Gastrocnemius medialis (tissue), 4 donors: Measurements from ENCODE around the gene EREG. TPM values are rescaled to one million over a fixed set of nuclear protein-coding genes. Genes with fewer than 3 reads are reported as not detected.

Experiments
- ATAC-seq, 2 donors: fragments of 150-250 bp; one replicate each; pipeline ENCODE4 v1.9.1; 2016
- DNase-seq, 2 donors: peaks; one replicate each; pipeline ENCODE4 v3.0.0-alpha.2; 2019
- H3K27ac ChIP-seq, 4 donors: fragments of 200-600 bp; sonication (generic); 1 replicate in 1 of 4; 2 replicates in 3 of 4; pipeline ENCODE4 v1.5.1; 2016 to 2018; ENCODE audit warnings: mild to moderate bottlenecking in 2 of 4, moderate library complexity in 1 of 4
- H3K27me3 ChIP-seq, 3 donors: fragments of 200-600 bp; sonication (generic) in 2 of 3; 1 replicate in 1 of 3; 2 replicates in 2 of 3; pipeline versions ENCODE4 v1.5.1 to v1.6.0; 2016 to 2019; ENCODE audit warnings: mild to moderate bottlenecking in 1 of 3, moderate library complexity in 1 of 3
- H3K36me3 ChIP-seq, 2 donors: fragments of 200-600 bp; sonication (generic) in 1 of 2; one replicate each; pipeline ENCODE4 v1.5.1; 2017 to 2018
- H3K4me1 ChIP-seq, 2 donors: fragments of 200-600 bp; sonication (generic) in 1 of 2; one replicate each; pipeline ENCODE4 v1.5.1; 2016 to 2017; ENCODE audit warnings: mild to moderate bottlenecking in 2 of 2
- H3K4me3 ChIP-seq, 4 donors: fragments of 200-600 bp; sonication (generic) in 3 of 4; 1 replicate in 1 of 4; 2 replicates in 3 of 4; pipeline ENCODE4 v1.5.1; 2016 to 2019; ENCODE audit warnings: mild to moderate bottlenecking in 2 of 4
- H3K9me3 ChIP-seq, 3 donors: fragments of 200-600 bp; sonication (generic) in 2 of 3; 1 replicate in 1 of 3; 2 replicates in 2 of 3; pipeline ENCODE4 v1.5.1; 2016 to 2019
- POLR2A ChIP-seq, 2 donors: fragments of 450-650 bp; IDR thresholded peaks; one replicate each; pipeline ENCODE4 v1.6.1; 2017; ENCODE audit warnings: antibody characterized with exemption in 2 of 2, mild to moderate bottlenecking in 2 of 2, moderate library complexity in 2 of 2
- in situ Hi-C, 4 donors: fragments of 200-750 bp; cut with MboI; loops; one replicate each; pipeline versions ENCODE4 v1.15.0 to v1.8.0; 2017; ENCODE audit warnings: low sequenced_read_pairs in 4 of 4
- intact Hi-C: fragments of 100-400 bp; cut with DNase I; formaldehyde crosslinking; loops from one replicate; pipeline ENCODE4 v1.15.1; 2023; ENCODE audit warnings: low total_unique reads
- total RNA-seq, 4 donors: library from RNA; depleted of rRNA; stranded (reverse); fragments of >200 nt; gene quantifications; one replicate each; pipeline versions ENCODE4 v1.1.0 to v1.2.3, GENCODE V29; 2016
- TF ChIP-seq, protein P1 (sequence below), 5 experiments: fragments of 450-650 bp in 3 of 5; fragments of 200-600 bp in 2 of 5; sonication (generic) in 2 of 5; IDR thresholded peaks in 4 of 5; conservative IDR thresholded peaks in 1 of 5; 1 replicate in 4 of 5; 2 replicates in 1 of 5; pipeline ENCODE4 v1.5.1; 2016 to 2019; ENCODE audit warnings: antibody characterized with exemption in 5 of 5, mild to moderate bottlenecking in 3 of 5, moderate library complexity in 3 of 5

Gene EREG
- total RNA-seq, 4 donors from 2014 or later, result 0.07 to 0.84 TPM; not detected in 2

DNA sequence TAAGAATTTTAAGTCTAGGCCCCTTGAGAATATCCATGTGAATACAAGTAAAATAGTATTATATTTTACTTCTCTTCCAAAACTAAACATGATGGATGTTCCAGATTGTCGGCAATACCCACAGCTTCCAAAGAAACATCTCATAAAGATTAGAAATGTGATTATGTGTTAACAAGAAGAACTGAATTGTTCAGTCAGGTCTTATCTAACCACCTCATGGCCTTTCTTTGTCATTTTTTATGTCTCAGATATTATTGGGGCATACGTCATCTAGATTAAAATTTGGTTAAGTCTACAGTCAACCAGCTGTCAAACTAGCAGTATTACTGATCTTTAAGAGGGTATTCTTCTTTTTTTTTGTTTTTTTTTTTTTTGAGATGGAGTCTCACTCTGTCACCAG, 46.7 kb upstream of the EREG start:
- TF ChIP-seq, protein P1, sequence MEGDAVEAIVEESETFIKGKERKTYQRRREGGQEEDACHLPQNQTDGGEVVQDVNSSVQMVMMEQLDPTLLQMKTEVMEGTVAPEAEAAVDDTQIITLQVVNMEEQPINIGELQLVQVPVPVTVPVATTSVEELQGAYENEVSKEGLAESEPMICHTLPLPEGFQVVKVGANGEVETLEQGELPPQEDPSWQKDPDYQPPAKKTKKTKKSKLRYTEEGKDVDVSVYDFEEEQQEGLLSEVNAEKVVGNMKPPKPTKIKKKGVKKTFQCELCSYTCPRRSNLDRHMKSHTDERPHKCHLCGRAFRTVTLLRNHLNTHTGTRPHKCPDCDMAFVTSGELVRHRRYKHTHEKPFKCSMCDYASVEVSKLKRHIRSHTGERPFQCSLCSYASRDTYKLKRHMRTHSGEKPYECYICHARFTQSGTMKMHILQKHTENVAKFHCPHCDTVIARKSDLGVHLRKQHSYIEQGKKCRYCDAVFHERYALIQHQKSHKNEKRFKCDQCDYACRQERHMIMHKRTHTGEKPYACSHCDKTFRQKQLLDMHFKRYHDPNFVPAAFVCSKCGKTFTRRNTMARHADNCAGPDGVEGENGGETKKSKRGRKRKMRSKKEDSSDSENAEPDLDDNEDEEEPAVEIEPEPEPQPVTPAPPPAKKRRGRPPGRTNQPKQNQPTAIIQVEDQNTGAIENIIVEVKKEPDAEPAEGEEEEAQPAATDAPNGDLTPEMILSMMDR (IDR thresholded peaks at IDR 0.05 in 4 of 5, conservative IDR thresholded peaks at IDR 0.05 in 1 of 5), result no peak
- no peak for TF ChIP-seq POLR2A (IDR thresholded peaks at IDR 0.05)
- H3K27me3 ChIP-seq, result no peaks in the 10 kb centered on the region
- no peaks in the 10 kb centered on the region for H3K4me1 ChIP-seq
- no peak for ATAC-seq
- no peak overlapping the region for H3K27ac ChIP-seq
- no peaks in the 10 kb centered on the region for H3K36me3 ChIP-seq
- H3K9me3 ChIP-seq, result no peaks in the 10 kb centered on the region
- H3K4me3 ChIP-seq, result no peak overlapping the region
- in situ Hi-C loops, result loop anchor here in 1 of 4 donors (25.0 kb wide), 1 partner anchor 131 kb away; no protein-coding TSS in a partner anchor
- no peak for DNase-seq
- intact Hi-C loops, result no loop called here

DNA sequence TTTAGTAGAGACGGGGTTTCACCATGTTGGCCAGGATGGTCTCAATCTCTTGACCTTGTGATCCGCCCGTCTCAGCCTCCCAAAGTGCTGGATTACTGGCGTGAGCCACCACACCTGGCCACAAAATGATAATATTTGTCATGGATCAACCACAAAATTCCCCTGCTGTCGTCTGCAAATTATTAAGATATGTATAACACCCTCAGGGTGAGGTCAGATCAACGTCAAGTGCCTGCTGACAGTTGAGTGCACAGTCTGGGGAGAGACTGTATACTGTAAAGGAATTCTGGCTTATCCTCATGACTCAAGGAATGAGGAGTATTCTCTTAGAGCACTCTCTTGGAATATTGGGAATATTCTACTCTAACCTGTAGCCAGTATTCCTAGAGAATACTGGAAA, 45.5 kb upstream of the EREG start:
- intact Hi-C loops, result no loop called here
- no peak for ATAC-seq
- no peak for DNase-seq
- H3K4me1 ChIP-seq, result no peaks in the 10 kb centered on the region
- no peaks in the 10 kb centered on the region for H3K27me3 ChIP-seq
- H3K36me3 ChIP-seq, result no peaks in the 10 kb centered on the region
- no peak overlapping the region for H3K4me3 ChIP-seq
- no peak overlapping the region for H3K27ac ChIP-seq
- TF ChIP-seq POLR2A (IDR thresholded peaks at IDR 0.05), result no peak
- TF ChIP-seq, protein P1 (IDR thresholded peaks at IDR 0.05 in 4 of 5, conservative IDR thresholded peaks at IDR 0.05 in 1 of 5), result no peak
- in situ Hi-C loops, result loop anchor here in 1 of 4 donors (25.0 kb wide), 1 partner anchor 132 kb away; no protein-coding TSS in a partner anchor
- H3K9me3 ChIP-seq, result no peaks in the 10 kb centered on the region

DNA sequence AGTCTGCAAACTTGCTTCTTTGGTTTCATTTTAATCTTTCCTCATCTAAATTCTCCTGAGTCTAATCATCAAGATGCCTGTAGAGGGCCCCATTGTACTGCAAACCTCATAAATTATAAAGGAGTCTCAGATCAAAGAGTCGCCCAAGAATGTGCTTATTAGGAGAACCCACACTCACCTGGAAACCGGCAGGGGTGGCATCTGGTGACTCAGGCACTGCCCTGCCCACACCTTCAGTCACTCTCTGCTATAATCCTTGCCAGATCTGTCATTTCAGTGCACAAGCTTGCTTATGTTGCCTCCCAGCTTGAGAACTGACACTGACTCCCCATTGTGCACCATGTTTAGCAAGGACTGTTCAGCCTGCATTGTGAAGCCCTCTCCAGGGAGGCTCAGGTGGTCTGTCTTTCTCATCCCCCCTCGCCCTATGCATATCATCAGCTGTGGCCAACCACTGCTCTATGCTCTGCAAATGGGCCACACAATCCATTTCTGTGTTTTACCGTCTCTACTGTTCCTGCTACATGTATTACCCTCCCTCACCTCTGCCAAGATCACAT, 44.3 kb upstream of the EREG start:
- H3K4me3 ChIP-seq, result no peak overlapping the region
- TF ChIP-seq, protein P1 (IDR thresholded peaks at IDR 0.05 in 4 of 5, conservative IDR thresholded peaks at IDR 0.05 in 1 of 5), result no peak
- TF ChIP-seq POLR2A (IDR thresholded peaks at IDR 0.05), result no peak
- intact Hi-C loops, result no loop called here
- ATAC-seq (no peak), DNase-seq (no peak)
- no peaks in the 10 kb centered on the region for H3K27me3 ChIP-seq
- H3K27ac ChIP-seq, result no peak overlapping the region
- no peaks in the 10 kb centered on the region for H3K9me3 ChIP-seq
- in situ Hi-C loops, result loop anchor here in 1 of 4 donors (25.0 kb wide), 1 partner anchor 133 kb away; no protein-coding TSS in a partner anchor
- no peaks in the 10 kb centered on the region for H3K36me3 ChIP-seq
- H3K4me1 ChIP-seq, result no peaks in the 10 kb centered on the region

DNA sequence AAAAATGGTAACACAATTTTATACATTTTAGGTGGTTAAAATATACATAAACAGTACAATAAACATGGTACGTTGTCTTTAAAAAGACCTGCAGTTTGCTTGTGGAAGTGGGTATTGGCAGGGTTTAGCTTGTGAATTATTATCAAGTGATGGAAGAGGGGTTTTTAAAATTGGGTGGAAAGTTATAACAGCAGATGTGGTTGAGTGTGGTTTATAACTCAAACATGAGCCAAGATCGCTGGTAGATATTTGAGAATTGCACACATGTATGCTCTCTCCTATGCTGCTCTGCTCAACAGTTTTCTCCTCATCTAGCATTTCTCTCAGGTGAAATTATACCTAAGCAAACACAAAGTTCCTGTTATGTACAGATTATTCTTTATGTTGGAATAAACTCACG, 42.6 kb upstream of the EREG start:
- Histone ChIP-seq H3K27me3 (no peaks in the 10 kb centered on the region), H3K4me3 (no peak overlapping the region), H3K9me3 (no peaks in the 10 kb centered on the region), H3K36me3 (no peaks in the 10 kb centered on the region), H3K27ac (no peak overlapping the region), H3K4me1 (no peaks in the 10 kb centered on the region)
- no peak for ATAC-seq
- intact Hi-C loops (no loop called here), in situ Hi-C loops (loop anchor here in 1 of 4 donors (25.0 kb wide), 1 partner anchor 135 kb away; no protein-coding TSS in a partner anchor)
- no peak for DNase-seq
- TF ChIP-seq, protein P1 (IDR thresholded peaks at IDR 0.05 in 4 of 5, conservative IDR thresholded peaks at IDR 0.05 in 1 of 5), result no peak
- no peak for TF ChIP-seq POLR2A (IDR thresholded peaks at IDR 0.05)
